ENCODE measurements around the gene POM121C.
"Not testable (repeated sequence)": the region's sequence is repeated elsewhere in the genome, so short reads cannot be mapped to it uniquely, and the experiment has no call there.

The POM121C gene

DNA sequence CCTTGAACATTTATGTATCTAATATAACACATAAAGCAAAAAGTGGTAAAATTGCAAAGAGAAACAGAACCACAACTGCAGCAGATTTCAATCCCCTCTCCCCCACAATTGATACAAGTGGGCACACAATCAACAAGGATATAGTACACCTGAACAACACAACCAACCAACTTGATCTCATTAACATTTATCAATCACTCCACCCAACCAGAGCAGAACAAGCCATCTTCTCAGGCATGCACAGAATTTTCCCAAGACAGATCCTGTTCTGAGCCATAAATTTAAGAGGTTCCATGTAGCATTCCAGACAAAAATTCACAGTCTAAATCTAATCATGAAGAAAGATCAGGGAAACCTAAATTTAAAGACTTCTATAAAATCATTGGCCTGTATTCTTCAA is 5.8 kb downstream of the POM121C start:
- not testable (repeated sequence) for H2AFZ ChIP-seq (ENCODE audit: low read depth, low read length); DNase-seq; H3K27me3 ChIP-seq (ENCODE audit: insufficient read depth, low read length, poor library complexity); H3K4me1 ChIP-seq (ENCODE audit: insufficient read depth, low read length); H3K27ac ChIP-seq (ENCODE audit: low read length); H3K4me2 ChIP-seq (ENCODE audit: insufficient read depth, low read length); H4K20me1 ChIP-seq (ENCODE audit: insufficient read depth, low read length); ATAC-seq (ENCODE audit: insufficient read depth, low read depth); H3K9ac ChIP-seq (ENCODE audit: low read depth, low read length); H3K9me3 ChIP-seq (ENCODE audit: insufficient read depth, low read length, severe bottlenecking); H3K4me3 ChIP-seq (ENCODE audit: low read depth in 1 of 2, low read length in 2 of 2)
- Histone ChIP-seq H3K79me2 (ENCODE audit: insufficient read depth, low read length) (peaks cover 36% of the 10 kb centered on the region), H3K36me3 (ENCODE audit: insufficient read depth, low read length) (peaks cover 15% of the 10 kb centered on the region)

DNA sequence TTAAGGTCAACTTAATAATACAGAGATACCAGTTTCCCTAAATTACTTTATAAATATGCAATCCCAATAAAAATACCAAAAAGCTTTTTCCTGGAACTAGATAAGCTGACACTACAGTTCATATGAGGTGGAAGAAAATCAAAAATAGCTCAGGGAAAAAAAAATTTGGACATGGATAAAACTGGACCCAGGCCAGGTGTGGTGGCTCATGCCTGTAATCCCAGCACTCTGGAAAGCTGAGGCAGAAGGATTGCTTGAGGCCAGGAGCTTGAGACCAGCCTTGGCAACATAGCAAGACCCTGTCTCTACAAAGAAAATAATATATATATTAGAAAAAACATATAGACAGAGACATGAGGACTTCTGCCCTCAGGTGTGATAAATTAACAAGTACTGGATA is 8.6 kb downstream of the POM121C start:
- H3K9ac ChIP-seq (ENCODE audit: low read depth, low read length); H3K4me3 ChIP-seq (ENCODE audit: low read depth in 1 of 2, low read length in 2 of 2): not testable (repeated sequence)
- H3K79me2 ChIP-seq (ENCODE audit: insufficient read depth, low read length): peaks cover 18% of the 10 kb centered on the region

GRCh38 chr7:75470166-75470565 is 15.9 kb downstream of the POM121C start:
- DNase-seq; ATAC-seq (ENCODE audit: insufficient read depth, low read depth); H3K9me3 ChIP-seq (ENCODE audit: insufficient read depth, low read length, severe bottlenecking); H3K27me3 ChIP-seq (ENCODE audit: insufficient read depth, low read length, poor library complexity); H3K4me2 ChIP-seq (ENCODE audit: insufficient read depth, low read length); H3K27ac ChIP-seq (ENCODE audit: low read length); H3K9ac ChIP-seq (ENCODE audit: low read depth, low read length); H2AFZ ChIP-seq (ENCODE audit: low read depth, low read length); H3K79me2 ChIP-seq (ENCODE audit: insufficient read depth, low read length); H3K4me3 ChIP-seq (ENCODE audit: low read depth in 1 of 2, low read length in 2 of 2); H3K4me1 ChIP-seq (ENCODE audit: insufficient read depth, low read length); H4K20me1 ChIP-seq (ENCODE audit: insufficient read depth, low read length): not testable (repeated sequence)
- peaks cover 36% of the 10 kb centered on the region for H3K36me3 ChIP-seq (ENCODE audit: insufficient read depth, low read length)

More for the DNA sequence above, 8.6 kb downstream of the POM121C start:
- not testable (repeated sequence) for H3K9me3 ChIP-seq (ENCODE audit: insufficient read depth, low read length, severe bottlenecking); H3K27me3 ChIP-seq (ENCODE audit: insufficient read depth, low read length, poor library complexity); H3K27ac ChIP-seq (ENCODE audit: low read length); H4K20me1 ChIP-seq (ENCODE audit: insufficient read depth, low read length); DNase-seq; H2AFZ ChIP-seq (ENCODE audit: low read depth, low read length); H3K4me1 ChIP-seq (ENCODE audit: insufficient read depth, low read length); ATAC-seq (ENCODE audit: insufficient read depth, low read depth); H3K4me2 ChIP-seq (ENCODE audit: insufficient read depth, low read length)
- peaks cover 20% of the 10 kb centered on the region for H3K36me3 ChIP-seq (ENCODE audit: insufficient read depth, low read length)

GRCh38 chr7:75460541-75460940 is 25.6 kb downstream of the POM121C start:
- H3K79me2 ChIP-seq (ENCODE audit: insufficient read depth, low read length); H2AFZ ChIP-seq (ENCODE audit: low read depth, low read length); H3K4me1 ChIP-seq (ENCODE audit: insufficient read depth, low read length); H3K36me3 ChIP-seq (ENCODE audit: insufficient read depth, low read length); ATAC-seq (ENCODE audit: insufficient read depth, low read depth); H3K4me2 ChIP-seq (ENCODE audit: insufficient read depth, low read length); H3K27ac ChIP-seq (ENCODE audit: low read length); H3K4me3 ChIP-seq (ENCODE audit: low read depth in 1 of 2, low read length in 2 of 2); H3K9me3 ChIP-seq (ENCODE audit: insufficient read depth, low read length, severe bottlenecking); DNase-seq; H4K20me1 ChIP-seq (ENCODE audit: insufficient read depth, low read length); H3K27me3 ChIP-seq (ENCODE audit: insufficient read depth, low read length, poor library complexity); H3K9ac ChIP-seq (ENCODE audit: low read depth, low read length): not testable (repeated sequence)

- not testable (repeated sequence) for H3K9ac ChIP-seq (ENCODE audit: low read depth, low read length)
Observed at GRCh38 chr7:75458034-75458433, 28.1 kb downstream of the POM121C start.

GRCh38 chr7:75456403-75456802 is 29.7 kb downstream of the POM121C start:
- not testable (repeated sequence) for H3K9me3 ChIP-seq (ENCODE audit: insufficient read depth, low read length, severe bottlenecking); H3K4me2 ChIP-seq (ENCODE audit: insufficient read depth, low read length); ATAC-seq (ENCODE audit: insufficient read depth, low read depth); H3K4me3 ChIP-seq (ENCODE audit: low read depth in 1 of 2, low read length in 2 of 2); H3K79me2 ChIP-seq (ENCODE audit: insufficient read depth, low read length); H3K9ac ChIP-seq (ENCODE audit: low read depth, low read length); DNase-seq; H3K27ac ChIP-seq (ENCODE audit: low read length); H4K20me1 ChIP-seq (ENCODE audit: insufficient read depth, low read length); H3K36me3 ChIP-seq (ENCODE audit: insufficient read depth, low read length); H2AFZ ChIP-seq (ENCODE audit: low read depth, low read length); H3K27me3 ChIP-seq (ENCODE audit: insufficient read depth, low read length, poor library complexity); H3K4me1 ChIP-seq (ENCODE audit: insufficient read depth, low read length)

More at GRCh38 chr7:75458034-75458433, 28.1 kb downstream of the POM121C start:
- not testable (repeated sequence) for H3K27me3 ChIP-seq (ENCODE audit: insufficient read depth, low read length, poor library complexity); H3K4me3 ChIP-seq (ENCODE audit: low read depth in 1 of 2, low read length in 2 of 2); H4K20me1 ChIP-seq (ENCODE audit: insufficient read depth, low read length); H2AFZ ChIP-seq (ENCODE audit: low read depth, low read length); H3K4me2 ChIP-seq (ENCODE audit: insufficient read depth, low read length); H3K36me3 ChIP-seq (ENCODE audit: insufficient read depth, low read length); H3K27ac ChIP-seq (ENCODE audit: low read length); H3K9me3 ChIP-seq (ENCODE audit: insufficient read depth, low read length, severe bottlenecking); H3K4me1 ChIP-seq (ENCODE audit: insufficient read depth, low read length); ATAC-seq (ENCODE audit: insufficient read depth, low read depth); H3K79me2 ChIP-seq (ENCODE audit: insufficient read depth, low read length); DNase-seq
